DOHH2 (cell line): ENCODE measurements around the gene LARP1B.

ENCODE experiments used
- CTCF ChIP-seq: fragments of 200-600 bp; sonication (generic); IDR thresholded peaks from one replicate; pipeline ENCODE4 v1.5.1; 2014; ENCODE audit warnings: antibody characterized with exemption, mild to moderate bottlenecking, low read depth, low read length; ENCODE audit not compliant: poor library complexity, severe bottlenecking
- EZH2phosphoT487 ChIP-seq: fragments of 200-600 bp; sonication (generic); IDR thresholded peaks from 2 replicates; pipeline ENCODE4 v1.6.1; 2017; ENCODE audit warnings: borderline replicate concordance, mild to moderate bottlenecking, antibody characterized with exemption, low read length, moderate library complexity, mixed read lengths

- TF ChIP-seq CTCF (no peak), EZH2phosphoT487 (no peak)
Observed at GRCh38 chr4:128155231-128155855, 94.2 kb downstream of the LARP1B start.
